NCI-H446 (cell line): Measurements from ENCODE around the gene ISCA2.

ENCODE experiments used
- DNase-seq, 2 experiments: peaks; one replicate each; lab custom pipeline; 2025; lab: John Stamatoyannopoulos, UW

The ISCA2 gene

DNA sequence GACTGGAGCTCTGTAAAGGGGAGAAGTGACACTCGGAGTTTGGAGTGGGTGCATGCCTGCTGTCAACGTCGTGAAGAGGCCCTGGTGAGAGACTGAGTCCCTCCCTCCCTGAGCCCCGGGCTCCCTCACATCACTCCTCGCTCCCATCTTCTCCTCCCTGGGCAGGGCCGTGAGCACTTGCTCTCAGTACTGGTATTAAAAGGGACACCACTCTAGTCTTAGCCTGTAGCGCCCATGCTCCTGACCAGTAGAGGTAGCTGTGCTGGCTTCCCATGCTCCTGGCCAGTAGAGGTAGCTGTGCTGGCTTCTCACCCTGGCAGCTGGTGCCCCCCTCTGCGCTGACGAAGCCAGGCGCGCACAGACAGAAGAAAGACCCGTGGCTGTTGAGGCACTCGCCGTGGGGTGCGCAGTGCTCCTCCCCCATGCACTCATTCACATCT is 14.7 kb downstream of the ISCA2 start:
- no peak for DNase-seq

DNA sequence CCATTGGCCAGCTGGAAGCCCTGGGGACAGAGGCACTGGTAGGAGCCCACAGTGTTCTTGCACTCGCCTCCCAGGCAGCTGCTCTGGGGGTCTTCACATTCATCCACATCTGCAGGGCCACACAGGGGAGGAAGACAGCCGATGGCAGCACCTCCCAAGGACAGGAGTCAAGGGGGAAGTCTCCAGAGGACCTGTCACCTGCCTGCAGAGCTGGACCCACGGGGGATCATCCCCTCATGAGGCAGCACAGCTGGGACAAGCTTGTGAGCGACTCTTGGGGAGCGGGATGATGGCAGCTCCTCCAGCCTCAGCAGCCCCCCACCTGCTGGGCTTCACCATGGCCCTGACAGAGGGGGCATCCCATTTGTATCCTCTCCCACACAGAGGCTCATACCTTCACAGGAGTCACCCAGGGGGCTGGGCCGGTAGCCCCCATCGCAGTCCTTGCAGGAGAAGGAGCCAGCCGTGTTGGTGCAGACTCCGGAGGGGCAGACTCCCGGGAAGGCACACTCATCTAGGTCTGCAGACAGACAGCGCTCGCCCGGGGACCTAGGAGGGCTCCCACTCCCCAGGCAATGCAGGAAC is 15.4 kb downstream of the ISCA2 start:
- DNase-seq: no peak

DNA sequence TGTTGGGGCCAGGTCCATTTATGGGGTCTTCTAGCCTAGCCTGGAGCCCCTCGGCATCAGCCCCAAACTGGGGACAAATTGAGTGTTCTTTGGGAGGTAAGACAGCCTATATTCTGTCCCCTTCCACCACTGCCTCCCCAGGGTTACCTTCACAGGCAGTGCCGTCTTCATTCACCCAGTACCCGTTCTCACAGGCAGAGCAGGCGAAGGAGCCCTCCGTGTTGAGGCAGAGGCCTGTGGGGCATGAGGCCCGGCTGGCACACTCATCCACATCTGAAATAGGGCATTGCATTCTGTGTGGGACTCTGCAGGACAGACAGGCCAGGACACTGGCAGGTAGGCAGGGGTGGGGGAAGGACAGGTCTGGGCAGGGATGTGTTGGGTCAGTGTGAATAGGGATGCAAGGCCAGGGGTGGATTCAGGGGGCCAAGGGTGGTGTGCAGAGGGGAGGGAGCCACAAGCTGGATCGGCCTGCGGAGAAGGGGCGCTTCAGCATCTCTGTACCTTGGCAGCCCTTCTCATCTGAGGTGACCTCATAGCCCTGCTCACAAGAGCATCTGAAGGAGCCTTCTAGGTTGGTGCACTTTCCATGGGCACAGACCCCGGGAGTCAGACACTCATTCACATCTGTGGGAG is 16.1 kb downstream of the ISCA2 start:
- no peak for DNase-seq

- DNase-seq: no peak
Observed at GRCh38 chr14:74510223-74510931, 16.8 kb downstream of the ISCA2 start.

DNA sequence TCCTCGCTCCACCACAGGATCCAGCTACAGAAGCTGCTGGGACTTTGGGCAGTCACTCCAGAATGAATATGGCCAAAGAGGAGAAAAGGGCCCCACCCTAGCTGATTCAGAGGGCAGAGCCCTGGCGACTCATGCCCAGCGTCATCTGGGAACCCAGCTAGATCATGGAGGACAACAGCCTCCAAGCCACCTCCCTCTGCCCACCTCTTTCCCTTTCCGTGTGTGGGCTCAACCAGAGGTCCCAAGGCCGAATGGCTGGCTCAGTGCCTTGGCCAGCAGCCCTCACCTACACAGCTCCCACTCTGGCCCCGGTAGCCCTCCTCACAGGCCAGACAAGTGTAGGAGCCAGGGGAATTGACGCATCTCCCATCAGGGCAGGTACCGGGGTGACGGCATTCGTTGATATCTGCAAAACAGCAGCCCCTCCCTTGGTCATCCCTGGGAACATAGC is 17.4 kb downstream of the ISCA2 start:
- DNase-seq: no peak

- DNase-seq: no peak
Observed at GRCh38 chr14:74511966-74512830, 18.6 kb downstream of the ISCA2 start.

DNA sequence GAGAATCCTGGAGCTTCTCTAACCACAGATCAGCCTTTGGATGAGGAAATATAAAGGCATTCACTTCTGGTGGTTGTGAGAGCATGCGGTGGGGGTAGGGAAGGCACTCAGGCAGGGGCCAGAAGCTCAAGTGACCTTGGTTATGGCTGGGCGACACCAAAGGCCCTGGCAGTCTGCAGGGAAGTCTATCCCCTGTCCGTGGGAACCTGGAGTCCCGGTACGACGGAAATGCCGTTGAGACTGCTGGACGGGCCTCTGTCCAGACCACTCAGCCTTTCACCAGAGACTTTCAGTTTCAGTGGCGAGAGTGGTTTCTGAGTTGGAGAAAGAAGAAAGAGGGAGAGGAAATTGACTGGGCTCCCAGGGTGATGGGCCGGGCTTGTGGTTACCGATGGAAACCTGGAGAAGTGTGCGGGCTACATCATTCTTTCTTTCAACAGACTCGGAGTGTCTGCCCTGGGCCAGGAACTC is 20.9 kb downstream of the ISCA2 start:
- DNase-seq: no peak

DNA sequence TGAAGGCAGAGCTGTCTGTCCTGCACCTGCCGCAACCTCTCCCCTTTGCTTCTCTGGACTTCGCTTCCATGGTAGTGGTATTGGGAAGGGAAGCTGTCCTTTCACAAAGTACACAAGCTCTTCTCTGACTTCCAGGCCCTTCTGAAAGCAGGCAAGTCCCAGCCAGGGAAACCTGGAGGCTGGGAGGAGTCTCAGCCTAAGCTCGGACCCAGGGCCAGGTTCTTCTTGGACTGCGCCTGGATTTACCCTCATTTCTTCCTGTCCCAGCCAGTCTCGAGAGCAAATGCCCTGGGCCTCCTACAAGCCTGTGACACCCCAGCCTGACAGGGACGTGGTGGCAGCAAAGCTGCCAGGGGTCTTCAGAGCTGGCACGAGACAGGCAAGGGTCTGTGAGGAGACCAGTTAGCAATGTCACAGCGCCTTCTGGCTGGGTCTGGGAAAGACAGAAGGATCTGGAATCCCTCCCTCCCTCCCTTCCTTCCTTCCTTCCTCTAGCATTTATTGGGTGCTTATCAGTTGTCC is 22.4 kb downstream of the ISCA2 start:
- no peak for DNase-seq

DNA sequence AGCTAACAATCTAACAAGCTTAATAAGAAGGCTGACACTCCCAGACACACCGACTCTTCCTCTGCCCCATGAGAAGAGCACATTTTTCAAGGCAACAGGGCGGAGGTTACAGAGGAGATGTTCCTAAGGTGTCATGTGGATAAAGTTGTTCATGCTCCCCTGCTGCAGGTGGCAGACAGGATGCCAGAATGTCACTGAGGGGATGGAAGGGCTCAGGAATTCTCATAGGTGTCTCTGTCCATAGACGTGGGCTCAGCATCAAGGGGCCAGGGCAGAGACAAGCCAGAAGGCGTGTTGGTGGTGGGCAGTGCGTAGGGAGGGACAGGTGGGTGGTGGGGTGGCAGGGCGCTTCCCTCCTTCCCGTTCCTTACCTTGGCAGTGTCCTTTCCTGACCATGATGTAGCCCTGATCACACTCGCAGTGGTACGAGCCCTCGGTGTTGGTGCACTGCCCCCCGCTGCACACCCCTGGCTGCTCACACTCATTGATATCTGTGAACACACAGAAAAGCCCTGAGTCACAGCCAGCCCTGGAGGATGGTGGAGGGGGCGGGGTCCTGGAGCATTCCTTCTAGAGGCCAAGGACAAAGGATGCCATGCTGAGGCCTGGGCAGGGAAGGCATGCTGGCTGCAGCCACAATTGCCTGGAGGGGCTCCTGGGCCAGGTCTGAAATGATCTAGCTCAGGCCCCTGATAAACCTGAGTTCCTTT is 23.0 kb downstream of the ISCA2 start:
- no peak for DNase-seq

- no peak for DNase-seq
Observed at GRCh38 chr14:74517731-74518130, 24.2 kb downstream of the ISCA2 start.

DNA sequence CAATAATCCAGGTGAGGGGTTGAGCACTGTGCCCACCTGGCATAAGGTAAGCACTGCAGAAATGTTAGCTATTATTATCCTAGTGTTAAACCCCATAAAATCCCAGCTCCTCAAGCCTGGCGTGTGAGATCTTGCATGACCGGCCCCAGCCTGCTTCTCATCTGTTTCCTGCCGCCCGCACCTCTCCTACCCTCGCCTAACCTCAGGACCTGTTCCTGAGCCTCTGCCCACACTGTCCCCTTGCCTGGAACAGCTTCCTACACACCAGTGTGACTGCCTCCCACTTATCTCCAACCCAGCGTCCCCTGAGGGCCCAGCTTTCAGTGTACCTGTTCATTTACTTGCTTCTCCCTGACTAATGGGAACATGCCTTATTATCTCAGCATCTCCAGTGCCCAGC is 24.7 kb downstream of the ISCA2 start:
- no peak for DNase-seq

GRCh38 chr14:74519316-74520074 is 25.9 kb downstream of the ISCA2 start:
- DNase-seq: no peak

GRCh38 chr14:74521756-74522155 is 28.2 kb downstream of the ISCA2 start:
- no peak for DNase-seq

DNA sequence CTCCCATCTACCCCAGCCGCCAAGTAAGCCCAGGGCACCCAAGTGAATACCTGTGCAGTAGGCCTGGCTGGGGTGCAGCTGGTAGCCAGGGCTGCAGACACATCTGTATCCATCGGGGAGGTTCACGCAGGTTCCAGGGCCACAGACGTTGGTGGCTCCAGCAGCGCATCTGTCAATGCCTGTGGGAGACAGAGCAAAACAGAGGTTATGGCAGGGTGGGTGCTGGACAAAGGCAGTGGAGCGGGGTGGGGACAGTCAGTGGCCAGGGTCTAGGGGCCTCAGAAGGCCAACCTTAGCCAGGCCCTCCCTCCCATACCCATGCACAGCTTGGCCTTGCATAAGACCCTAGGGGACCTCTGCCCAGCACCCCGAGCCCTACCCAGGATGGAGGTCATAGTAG is 29.2 kb downstream of the ISCA2 start:
- DNase-seq: no peak

GRCh38 chr14:74524076-74524811 is 30.7 kb downstream of the ISCA2 start:
- DNase-seq: no peak

DNA sequence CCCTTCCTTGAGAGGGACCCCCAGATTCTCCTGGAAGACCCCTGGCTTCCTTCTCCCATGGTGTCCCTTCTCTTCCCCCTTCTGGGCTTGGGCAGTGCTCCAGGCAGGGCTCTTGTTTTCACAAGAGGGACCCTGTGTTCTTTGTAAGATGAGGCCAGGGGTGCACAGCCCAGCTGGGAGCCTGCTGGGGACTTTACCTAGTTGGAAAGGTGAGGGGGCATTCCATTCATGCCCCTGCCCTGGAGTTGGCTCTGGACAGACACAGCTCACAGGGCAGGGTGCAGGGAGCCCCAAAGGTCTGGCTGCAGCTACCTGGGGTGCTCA is 31.2 kb downstream of the ISCA2 start:
- no peak for DNase-seq

- no peak for DNase-seq
Observed at GRCh38 chr14:74525361-74525851, 31.8 kb downstream of the ISCA2 start.

DNA sequence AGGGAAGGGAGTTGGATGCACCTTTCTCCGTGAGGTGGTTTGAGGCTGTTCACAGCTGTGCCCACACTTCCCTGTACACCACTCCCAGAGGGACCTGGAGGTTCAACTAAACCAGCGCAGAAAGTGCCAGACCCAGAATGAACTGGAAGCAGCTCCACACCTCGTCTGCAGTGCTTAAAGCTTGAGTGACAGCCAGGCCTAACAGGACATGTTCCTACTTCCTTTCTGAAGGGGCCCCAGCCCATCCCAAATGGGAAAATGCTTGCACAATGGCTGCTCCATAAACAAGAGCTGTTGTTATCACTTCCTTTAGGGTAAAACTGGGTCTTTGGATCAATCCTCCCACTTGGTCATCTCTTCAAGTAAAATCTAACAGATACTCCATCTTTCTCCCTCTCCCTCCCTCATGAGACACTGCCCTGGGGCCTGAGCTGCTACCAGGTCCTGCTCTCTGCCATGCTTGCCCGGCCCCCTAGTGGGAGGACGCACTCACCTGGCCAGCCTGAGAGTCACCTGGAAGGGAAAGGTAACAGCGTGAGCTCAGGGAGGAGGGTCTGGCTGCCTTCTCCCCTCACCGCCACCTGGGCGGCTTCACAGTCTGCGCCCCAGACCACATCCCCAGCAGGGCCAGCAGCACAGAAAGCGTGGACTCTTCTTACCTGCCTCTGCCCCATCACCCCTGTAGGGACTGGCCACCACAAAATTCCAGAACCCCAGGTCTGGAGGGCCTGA is 33.5 kb downstream of the ISCA2 start:
- no peak for DNase-seq

GRCh38 chr14:74527736-74528280 is 34.2 kb downstream of the ISCA2 start:
- DNase-seq: no peak
